Left renal pelvis (tissue), 4 donors: ENCODE measurements around the gene GPR34. TPM values are rescaled to one million over a fixed set of nuclear protein-coding genes. Genes with fewer than 3 reads are reported as not detected.

ENCODE experiments used
- DNase-seq, 4 donors: peaks; one replicate each; pipeline ENCODE4 v3.0.0-alpha.2; 2013; ENCODE audit warnings: low read depth in 4 of 4, low spot score in 3 of 4
- polyA plus RNA-seq, 4 donors: library from polyadenylated mRNA; unstranded; fragments of 120-200 nt; gene quantifications; one replicate each; pipeline ENCODE4 v1.2.1, GENCODE V29; 2013; ENCODE audit not compliant: insufficient read length in 4 of 4

Gene GPR34
- polyA plus RNA-seq, 4 donors, result 2.3 to 12.8 (median 5.9) TPM

- no peak for DNase-seq
Observed at GRCh38 chrX:41730081-41730480, 41.3 kb downstream of the GPR34 start.

GRCh38 chrX:41732260-41732659 lies 43.5 kb downstream of the GPR34 start:
- DNase-seq, result no peak

- DNase-seq, result no peak
Observed at GRCh38 chrX:41733939-41734338, 45.2 kb downstream of the GPR34 start.

GRCh38 chrX:41734530-41734929 lies 45.8 kb downstream of the GPR34 start:
- no peak for DNase-seq

GRCh38 chrX:41737065-41737464 lies 48.3 kb downstream of the GPR34 start:
- no peak for DNase-seq

- DNase-seq, result no peak
Observed at GRCh38 chrX:41739871-41740270, 51.1 kb downstream of the GPR34 start.

Other genes starting within 250 kb of the GPR34 start
- gene NYX, start 241.6 kb upstream of the GPR34 start, polyA plus RNA-seq, result under 1 TPM in 1 of 4 donors, not detected in 3; 0.15 TPM
- under 1 TPM in 3 of 4 donors, not detected in 1; 0.09 to 0.18 (median 0.18) TPM for gene GPR82, start 35.2 kb downstream of the GPR34 start, polyA plus RNA-seq
- 10 to 100 TPM; 40.6 to 58.6 (median 48.9) TPM for gene CASK, start 234.6 kb downstream of the GPR34 start, polyA plus RNA-seq